22Rv1 (cell line): ENCODE results near the gene BRCA1.

Experiments
- ZFX ChIP-seq: fragments of 450-650 bp; IDR thresholded peaks from 2 replicates; pipeline ENCODE4 v1.6.1; 2017; ENCODE audit warnings: antibody characterized with exemption, borderline replicate concordance
- TF ChIP-seq, protein P1 (sequence below): fragments of 450-650 bp; IDR thresholded peaks from 2 replicates; pipeline ENCODE4 v1.5.1; 2017; ENCODE audit warnings: mild to moderate bottlenecking

DNA sequence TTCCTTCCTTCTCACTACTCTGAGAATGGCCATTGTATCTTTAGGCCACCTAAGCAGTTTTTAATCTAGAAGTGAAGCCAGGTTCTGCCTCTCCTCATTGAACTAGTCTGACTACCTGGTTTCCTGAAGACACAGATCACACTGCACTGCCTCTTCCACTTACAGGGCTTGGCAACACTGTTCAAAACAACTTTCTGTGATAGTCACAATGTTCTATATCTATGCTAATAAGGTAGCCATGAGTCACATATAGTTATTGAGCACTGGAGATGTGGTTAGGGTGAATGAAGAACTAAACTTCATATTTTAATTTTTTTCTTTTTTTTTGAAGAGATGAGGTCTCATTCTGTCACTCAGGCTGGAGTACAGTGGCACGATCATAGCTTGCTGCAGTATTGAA is 73.2 kb downstream of the BRCA1 start:
- TF ChIP-seq, protein P1, sequence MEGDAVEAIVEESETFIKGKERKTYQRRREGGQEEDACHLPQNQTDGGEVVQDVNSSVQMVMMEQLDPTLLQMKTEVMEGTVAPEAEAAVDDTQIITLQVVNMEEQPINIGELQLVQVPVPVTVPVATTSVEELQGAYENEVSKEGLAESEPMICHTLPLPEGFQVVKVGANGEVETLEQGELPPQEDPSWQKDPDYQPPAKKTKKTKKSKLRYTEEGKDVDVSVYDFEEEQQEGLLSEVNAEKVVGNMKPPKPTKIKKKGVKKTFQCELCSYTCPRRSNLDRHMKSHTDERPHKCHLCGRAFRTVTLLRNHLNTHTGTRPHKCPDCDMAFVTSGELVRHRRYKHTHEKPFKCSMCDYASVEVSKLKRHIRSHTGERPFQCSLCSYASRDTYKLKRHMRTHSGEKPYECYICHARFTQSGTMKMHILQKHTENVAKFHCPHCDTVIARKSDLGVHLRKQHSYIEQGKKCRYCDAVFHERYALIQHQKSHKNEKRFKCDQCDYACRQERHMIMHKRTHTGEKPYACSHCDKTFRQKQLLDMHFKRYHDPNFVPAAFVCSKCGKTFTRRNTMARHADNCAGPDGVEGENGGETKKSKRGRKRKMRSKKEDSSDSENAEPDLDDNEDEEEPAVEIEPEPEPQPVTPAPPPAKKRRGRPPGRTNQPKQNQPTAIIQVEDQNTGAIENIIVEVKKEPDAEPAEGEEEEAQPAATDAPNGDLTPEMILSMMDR, result no peak
- TF ChIP-seq ZFX, result no peak
